ENCODE data around the gene FXYD6. TPM values are rescaled to one million over a fixed set of nuclear protein-coding genes. Genes with fewer than 3 reads are reported as not detected.

The FXYD6 gene
- total RNA-seq, 2 donors from 2014 or later: 0.62 TPM; not detected in 1

DNA sequence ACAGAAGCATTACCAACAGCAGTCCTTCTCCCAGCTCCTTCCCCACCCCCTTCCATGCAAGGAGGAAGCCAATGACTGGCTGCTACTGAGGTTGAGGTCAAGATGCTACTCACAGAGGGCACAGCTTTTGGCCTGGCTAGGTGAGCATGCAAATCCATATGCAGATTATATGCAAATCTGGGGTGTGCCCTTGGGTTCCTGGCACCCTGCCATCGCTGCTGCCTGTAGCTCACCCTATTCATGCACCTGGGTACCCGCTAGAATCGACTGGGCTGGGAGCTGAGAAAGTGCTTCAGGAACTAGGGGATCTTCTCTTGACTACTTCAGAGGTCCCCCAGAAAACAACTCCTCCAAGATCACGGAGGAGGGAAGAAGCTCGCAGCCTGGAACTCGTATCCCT is 83.5 kb downstream of the FXYD6 start:
- H3K36me3 Mint-ChIP-seq (ENCODE audit: low read depth): peaks cover 3% of the 10 kb centered on the region
- peaks cover 10% of the 10 kb centered on the region for H3K4me1 Mint-ChIP-seq
- no peak overlapping the region for H3K4me3 Mint-ChIP-seq
- peaks cover 87% of the 10 kb centered on the region for H3K27me3 Mint-ChIP-seq
- H3K9me3 ChIP-seq (ENCODE audit: control insufficient read depth, low read length, poor library complexity, severe bottlenecking): no peaks in the 10 kb centered on the region
- no peak overlapping the region for H3K27ac Mint-ChIP-seq
- DNase-seq (no peak), ATAC-seq (no peak)

DNA sequence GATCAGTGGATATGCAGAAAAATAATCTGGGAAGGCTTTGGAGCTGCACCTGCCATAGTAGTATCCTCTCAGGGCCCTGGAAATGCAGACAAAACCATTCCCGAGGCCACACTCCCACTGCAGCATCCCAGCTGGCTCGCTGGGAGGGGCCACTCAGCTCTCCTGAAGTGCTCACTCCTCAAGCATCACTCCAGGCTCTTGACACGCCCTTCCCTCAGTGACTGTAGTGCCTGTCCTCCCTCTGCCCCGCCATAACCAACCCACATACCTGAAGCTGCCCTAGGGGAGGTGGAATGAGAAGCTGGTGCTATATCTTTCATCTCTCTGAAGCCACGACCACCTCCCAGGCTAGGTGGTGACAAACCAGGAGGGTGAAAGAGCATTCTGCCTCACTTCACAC is 84.2 kb downstream of the FXYD6 start:
- H3K4me1 Mint-ChIP-seq: peaks cover 6% of the 10 kb centered on the region
- no peaks in the 10 kb centered on the region for H3K9me3 ChIP-seq (ENCODE audit: control insufficient read depth, low read length, poor library complexity, severe bottlenecking)
- no peaks in the 10 kb centered on the region for H3K36me3 Mint-ChIP-seq (ENCODE audit: low read depth)
- no peak for ATAC-seq
- H3K27me3 Mint-ChIP-seq: peaks cover 88% of the 10 kb centered on the region
- H3K27ac Mint-ChIP-seq: no peak overlapping the region
- H3K4me3 Mint-ChIP-seq: no peak overlapping the region
- DNase-seq: no peak

DNA sequence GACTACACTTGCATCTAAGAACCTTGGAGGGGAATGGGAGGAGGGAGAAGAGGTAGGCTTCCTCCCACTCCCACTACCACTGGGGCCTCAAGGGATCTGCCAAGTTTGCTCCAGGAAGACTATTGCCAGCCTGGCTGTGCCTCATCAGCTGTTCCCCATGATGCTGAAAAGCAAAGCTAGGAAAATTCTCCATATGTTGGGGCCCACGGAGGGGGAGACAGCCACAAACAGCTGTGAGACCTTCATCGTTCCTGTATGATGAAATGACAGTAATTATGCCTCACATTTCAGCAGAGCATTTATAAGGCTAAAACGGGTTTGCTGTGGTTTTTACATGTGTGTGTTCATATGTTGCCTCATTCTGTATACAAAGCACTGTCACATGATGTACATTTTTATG is 86.2 kb downstream of the FXYD6 start:
- H3K27me3 Mint-ChIP-seq: peaks cover 99% of the 10 kb centered on the region
- H3K4me1 Mint-ChIP-seq: peaks cover 3% of the 10 kb centered on the region
- H3K4me3 Mint-ChIP-seq: no peak overlapping the region
- no peaks in the 10 kb centered on the region for H3K36me3 Mint-ChIP-seq (ENCODE audit: low read depth)
- no peak overlapping the region for H3K27ac Mint-ChIP-seq
- no peak for ATAC-seq
- no peak for DNase-seq
- no peaks in the 10 kb centered on the region for H3K9me3 ChIP-seq (ENCODE audit: control insufficient read depth, low read length, poor library complexity, severe bottlenecking)

DNA sequence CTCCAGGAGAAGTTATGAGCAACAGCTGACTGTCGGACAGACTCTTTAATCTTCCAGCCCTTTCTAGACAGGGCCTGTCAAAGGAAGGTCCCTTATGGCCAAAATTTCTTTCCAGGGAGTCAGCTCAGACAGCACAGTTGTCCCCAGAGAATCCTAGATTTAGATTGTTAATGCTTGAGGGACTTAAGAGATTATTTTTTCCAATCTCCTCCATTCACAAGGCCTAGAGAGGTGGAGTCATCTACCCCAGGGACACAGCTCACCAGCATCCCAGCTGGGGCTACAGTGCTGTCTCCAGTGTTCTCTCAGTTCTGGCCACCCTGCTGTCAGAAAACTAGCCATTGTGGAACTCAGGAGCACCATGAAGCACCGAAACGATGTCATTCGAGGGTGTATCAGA is 87.2 kb downstream of the FXYD6 start:
- peaks cover 99% of the 10 kb centered on the region for H3K27me3 Mint-ChIP-seq
- no peak overlapping the region for H3K27ac Mint-ChIP-seq
- no peaks in the 10 kb centered on the region for H3K36me3 Mint-ChIP-seq (ENCODE audit: low read depth)
- H3K4me1 Mint-ChIP-seq: no peaks in the 10 kb centered on the region
- H3K4me3 Mint-ChIP-seq: no peak overlapping the region
- ATAC-seq: no peak
- H3K9me3 ChIP-seq (ENCODE audit: control insufficient read depth, low read length, poor library complexity, severe bottlenecking): no peaks in the 10 kb centered on the region
- no peak for DNase-seq

Other genes starting within 250 kb of the FXYD6 start
- gene DSCAML1, start 79.4 kb downstream of the FXYD6 start, total RNA-seq: under 1 TPM; 0.21 to 0.92 TPM
- 1 to 10 TPM in 1 of 2 donors, not detected in 1; 1.3 TPM for gene FXYD2, start 51.9 kb downstream of the FXYD6 start, total RNA-seq
- 1 to 10 TPM; 2.0 to 2.4 TPM for gene TMPRSS13, start 52.7 kb upstream of the FXYD6 start, total RNA-seq
- 100 to 1,000 TPM; 262 to 274 TPM for gene IL10RA, start 109.7 kb upstream of the FXYD6 start, total RNA-seq
- gene TMPRSS4, start 200.4 kb upstream of the FXYD6 start, total RNA-seq: not detected
- gene SMIM35, start 210.3 kb upstream of the FXYD6 start, total RNA-seq: under 1 TPM; 0.13 to 0.30 TPM

All from T-helper 17 cell (primary cell).